Adrenal gland (tissue), 5 donors: ENCODE results near the gene ADAMTS6.

Source experiments
- CTCF ChIP-seq, 6 experiments: fragments of 450-650 bp in 4 of 6; fragments of 200-600 bp in 2 of 6; sonication (generic) in 1 of 6; IDR thresholded peaks; 1 replicate in 5 of 6; 2 replicates in 1 of 6; pipeline versions ENCODE4 v1.5.1 to v1.8.0; 2016 to 2021; ENCODE audit warnings: antibody characterized with exemption in 6 of 6, mild to moderate bottlenecking in 2 of 6, moderate library complexity in 1 of 6
- POLR2A ChIP-seq, 2 donors: fragments of 450-650 bp; IDR thresholded peaks; one replicate each; pipeline ENCODE4 v1.6.1; 2017; ENCODE audit warnings: antibody characterized with exemption in 2 of 2, mild to moderate bottlenecking in 2 of 2, moderate library complexity in 1 of 2
- donor health status: DM: no; HTN: no; CAD: no.

- no peak for TF ChIP-seq POLR2A (IDR thresholded peaks at IDR 0.05)
- no peak for TF ChIP-seq CTCF (IDR thresholded peaks at IDR 0.05)
These were observed 283.9 kb downstream of the ADAMTS6 start for GRCh38 chr5:65197531-65198455.
